NCI-H510A treated with DMSO at 0.1 percent for 48 hours (cell line): Measurements from ENCODE around the gene CXXC5.
A peak's percentile ranks its signal among the peaks of the same experiment; 100 is the strongest.
"Not testable (repeated sequence)": the region's sequence is repeated elsewhere in the genome, so short reads cannot be mapped to it uniquely, and the experiment has no call there.

Source experiments
- DNase-seq: peaks from one replicate; lab custom pipeline; 2025; lab: John Stamatoyannopoulos, UW

The CXXC5 gene

DNA sequence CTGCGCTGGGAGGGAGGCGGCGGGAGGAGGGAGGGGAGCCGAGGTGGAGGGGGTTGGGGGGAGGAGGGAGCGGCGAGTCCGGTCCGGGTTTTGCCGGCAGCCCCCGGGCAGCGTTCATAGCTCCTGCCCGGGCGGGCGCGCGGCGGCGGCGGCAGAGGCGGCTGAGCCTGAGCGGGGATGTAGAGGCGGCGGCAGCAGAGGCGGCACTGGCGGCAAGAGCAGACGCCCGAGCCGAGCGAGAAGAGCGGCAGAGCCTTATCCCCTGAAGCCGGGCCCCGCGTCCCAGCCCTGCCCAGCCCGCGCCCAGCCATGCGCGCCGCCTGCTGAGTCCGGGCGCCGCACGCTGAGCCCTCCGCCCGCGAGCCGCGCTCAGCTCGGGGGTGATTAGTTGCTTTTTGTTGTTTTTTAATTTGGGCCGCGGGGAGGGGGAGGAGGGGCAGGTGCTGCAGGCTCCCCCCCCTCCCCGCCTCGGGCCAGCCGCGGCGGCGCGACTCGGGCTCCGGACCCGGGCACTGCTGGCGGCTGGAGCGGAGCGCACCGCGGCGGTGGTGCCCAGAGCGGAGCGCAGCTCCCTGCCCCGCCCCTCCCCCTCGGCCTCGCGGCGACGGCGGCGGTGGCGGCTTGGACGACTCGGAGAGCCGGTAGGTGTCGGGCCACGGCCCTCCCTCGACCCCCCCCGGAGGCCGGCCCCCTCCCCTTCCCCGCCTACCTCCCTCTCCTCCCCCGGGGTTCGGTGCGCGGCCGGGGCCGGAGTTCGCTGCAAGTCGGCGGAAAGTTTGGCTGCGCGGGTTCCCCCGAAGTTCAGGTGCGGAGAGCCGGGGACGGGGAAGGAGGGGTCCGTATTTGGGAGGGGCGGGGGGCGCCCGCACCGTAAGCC is at the start of gene CXXC5:
CXXC5 (plus strand) TSS at position 145 of the 877 bp plus-strand sequence. CDS start 32,175 bp downstream, outside the sequence.
- DNase-seq = peak; percentile 57

DNA sequence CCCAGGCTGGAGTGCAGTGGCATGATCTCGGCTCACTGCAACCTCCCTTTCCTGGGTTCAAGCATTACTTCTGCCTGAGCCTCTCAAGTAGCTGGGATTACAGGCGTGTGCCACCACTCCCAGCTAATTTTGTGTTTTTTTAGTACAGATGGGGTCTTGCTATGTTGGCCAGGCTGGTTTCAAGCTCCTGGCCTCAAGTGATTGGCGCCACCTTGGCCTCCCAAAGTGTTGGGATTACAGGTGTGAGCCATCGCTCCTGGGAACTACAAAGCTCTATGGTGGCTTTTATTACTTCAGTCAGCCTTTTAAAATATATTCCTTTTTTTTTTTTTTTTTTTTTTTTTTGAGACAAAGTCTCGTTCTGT is 49.6 kb upstream of the CXXC5 start:
- DNase-seq = not testable (repeated sequence)

DNA sequence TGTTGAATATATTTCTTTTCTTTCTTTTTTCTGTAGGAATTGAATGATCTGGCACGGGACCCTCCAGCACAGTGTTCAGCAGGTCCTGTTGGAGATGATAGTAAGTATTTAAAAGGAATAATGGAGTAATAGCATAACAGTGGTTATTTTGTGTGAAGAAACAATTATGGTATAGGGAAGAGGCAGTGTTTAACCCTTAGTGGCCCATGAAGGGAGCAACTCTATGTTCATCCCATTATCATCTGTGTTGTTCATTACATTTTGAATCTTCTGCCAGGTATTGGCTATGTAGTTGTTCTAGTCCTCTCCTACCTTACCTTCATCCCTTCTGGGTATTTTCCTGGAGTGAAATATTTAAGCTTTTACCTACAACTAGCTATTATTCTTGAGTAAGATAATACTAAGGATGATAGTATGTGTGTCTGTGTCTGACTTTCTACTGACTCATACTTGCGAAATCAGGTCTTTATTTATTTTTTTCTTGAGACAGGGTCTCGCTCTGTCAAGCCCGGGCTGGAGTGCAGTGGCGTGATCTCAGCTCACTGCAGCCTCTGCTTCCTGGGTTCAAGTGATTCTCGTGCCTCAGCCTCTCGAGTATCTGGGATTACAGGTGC is 47.7 kb upstream of the CXXC5 start:
- no peak for DNase-seq

DNA sequence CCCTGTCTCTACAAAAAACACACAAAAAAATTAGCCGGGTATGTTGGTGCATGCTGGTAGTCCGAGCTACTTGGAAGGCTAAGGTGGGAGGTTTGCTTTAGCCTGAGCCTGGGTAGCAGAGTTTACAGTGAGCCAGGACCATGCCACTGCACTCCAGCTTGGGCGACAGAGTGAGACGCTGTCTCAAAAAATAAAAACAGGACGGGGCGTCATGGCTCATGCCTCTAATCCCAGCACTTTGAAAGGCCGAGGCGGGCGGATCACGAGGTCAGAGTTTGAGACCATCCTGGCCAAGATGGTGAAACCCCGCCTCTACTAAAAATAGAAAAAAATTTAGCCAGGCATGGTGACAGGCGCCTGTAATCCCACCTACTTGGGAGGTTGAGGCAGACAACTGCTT is 46.7 kb upstream of the CXXC5 start:
- no peak for DNase-seq

DNA sequence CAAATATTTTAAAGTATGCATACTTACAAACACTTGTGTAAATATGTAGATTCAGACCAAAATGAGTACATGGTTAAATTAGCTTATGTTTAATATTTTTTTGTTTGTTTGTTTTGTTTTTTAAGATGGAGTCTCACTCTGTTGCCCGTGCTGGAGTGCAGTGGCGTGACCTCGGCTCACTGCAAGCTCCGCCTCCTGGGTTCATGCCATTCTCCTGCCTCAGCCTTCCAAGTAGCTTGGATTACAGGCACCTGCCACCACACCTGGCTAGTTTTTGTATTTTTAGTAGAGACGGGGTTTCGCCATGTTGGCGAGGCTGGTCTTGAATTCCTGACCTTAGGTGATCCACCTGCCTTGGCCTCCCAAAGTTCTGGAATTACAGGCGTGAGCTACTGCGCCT is 46.2 kb upstream of the CXXC5 start:
- DNase-seq = not testable (repeated sequence)

DNA sequence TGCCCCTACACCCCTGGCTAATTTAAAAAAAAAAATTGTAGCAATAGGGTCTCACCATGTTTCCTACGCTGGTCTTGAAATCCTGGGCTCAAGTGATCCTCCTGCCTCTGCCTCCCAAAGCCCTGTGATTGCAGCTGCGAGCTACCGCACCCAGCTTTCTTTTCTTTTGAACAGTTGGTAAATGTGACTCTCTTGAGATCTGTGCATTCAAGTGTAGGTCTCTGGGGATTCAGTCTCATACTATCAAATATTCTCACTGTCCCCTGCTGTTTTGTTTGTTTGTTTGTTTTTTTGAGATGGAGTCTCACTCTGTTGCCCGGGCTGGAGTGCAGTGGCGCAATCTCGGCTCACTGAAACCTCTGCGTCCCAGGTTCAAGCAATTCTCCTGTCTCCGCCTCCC is 42.3 kb upstream of the CXXC5 start:
- no peak for DNase-seq

DNA sequence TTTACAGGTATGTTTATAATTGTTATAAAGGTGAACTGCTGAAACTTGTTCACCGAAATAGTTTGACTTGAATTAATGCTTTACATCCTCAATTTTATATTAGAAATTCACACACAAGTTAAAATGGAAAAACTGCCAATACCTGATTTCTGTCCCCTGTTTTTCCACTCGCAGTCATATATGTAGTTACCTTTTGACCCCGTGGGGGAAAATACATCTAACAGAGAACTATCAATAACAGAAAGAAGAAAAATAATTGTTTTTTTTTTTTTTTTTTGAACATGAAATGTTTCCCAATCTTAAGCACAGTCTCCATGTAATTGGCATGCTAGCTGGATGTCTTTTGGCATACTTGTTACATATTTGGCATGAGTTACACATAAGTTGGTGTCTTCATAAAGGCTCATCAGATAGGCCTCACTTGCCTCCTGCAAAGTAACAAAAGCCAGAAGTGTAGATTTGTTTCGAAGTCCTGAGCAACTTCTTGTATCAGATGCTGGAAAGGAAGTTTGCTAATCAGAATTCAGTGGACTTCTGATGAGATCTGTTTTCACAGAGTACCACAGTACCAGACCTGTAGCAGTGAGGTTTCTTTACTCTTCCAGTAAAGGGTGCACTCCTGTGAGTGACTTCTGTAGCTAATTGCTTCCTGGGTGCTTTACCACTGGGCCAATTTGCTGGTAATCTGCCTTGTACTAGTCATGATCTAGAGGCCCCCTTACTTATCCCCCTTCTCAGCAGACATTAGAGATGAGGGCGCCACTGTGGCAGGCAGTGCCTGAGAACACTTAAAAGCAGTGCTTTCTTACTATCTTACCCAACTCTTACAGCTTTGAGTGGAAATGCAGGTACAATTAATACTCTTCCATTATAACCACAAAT is 36.2 kb upstream of the CXXC5 start:
- DNase-seq = no peak

DNA sequence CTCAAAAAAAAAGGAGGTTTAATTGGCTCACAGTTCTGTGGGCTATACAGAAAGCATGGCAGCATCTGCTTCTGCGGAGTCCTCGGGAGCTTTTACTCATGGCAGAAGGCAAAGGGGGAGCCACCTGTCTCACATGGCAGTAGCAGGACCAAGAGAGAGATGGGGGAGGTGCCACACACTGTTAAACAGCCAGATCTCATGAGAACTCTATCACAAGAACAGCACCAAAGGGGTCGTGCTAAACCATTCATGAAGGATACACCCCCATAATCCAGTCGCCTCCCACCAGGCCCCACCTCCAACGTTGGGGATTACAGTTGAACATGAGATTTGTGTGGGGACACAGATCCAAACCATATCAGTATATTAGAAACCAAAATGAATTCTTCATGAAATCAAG is 28.3 kb upstream of the CXXC5 start:
- DNase-seq = no peak

DNA sequence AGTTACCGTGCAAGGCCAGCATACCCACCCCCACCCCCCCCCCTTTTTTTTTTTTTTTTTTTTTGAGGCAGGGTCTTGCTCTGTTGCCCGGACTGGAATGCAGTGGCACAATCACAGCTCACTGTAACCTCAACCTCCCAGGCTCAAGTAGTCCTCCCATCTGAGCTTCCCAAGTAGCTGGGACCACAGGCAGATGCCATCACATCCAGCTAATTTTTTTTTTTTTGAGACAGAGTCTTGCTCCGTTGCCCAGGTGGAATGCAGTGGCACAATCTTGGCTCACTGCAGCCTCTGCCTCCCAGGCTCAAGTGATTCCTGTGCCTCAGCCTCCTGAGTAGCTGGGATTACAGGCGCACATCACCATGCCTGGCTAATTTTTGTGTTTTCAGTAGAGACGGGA is 22.8 kb upstream of the CXXC5 start:
- not testable (repeated sequence) for DNase-seq

DNA sequence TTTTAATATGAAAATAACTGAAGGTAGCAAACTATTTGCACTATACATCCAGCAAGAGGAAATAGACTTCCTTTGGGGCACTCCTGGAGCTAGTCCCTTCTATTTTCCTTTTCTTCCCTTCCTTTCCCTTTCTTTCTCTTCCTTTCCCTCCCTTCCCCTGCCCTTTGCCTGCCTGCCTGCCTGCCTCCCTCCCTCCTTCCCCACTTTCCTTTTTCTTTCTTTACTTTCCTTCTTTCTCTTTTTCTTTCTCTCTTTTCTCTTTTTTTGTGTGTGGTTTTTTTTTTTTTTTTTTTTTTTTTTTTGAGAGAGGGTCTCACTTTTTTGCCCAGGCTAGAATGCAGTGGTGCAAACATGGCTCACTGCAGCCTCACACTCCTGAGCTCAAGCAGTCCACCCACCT is 17.3 kb upstream of the CXXC5 start:
- no peak for DNase-seq

DNA sequence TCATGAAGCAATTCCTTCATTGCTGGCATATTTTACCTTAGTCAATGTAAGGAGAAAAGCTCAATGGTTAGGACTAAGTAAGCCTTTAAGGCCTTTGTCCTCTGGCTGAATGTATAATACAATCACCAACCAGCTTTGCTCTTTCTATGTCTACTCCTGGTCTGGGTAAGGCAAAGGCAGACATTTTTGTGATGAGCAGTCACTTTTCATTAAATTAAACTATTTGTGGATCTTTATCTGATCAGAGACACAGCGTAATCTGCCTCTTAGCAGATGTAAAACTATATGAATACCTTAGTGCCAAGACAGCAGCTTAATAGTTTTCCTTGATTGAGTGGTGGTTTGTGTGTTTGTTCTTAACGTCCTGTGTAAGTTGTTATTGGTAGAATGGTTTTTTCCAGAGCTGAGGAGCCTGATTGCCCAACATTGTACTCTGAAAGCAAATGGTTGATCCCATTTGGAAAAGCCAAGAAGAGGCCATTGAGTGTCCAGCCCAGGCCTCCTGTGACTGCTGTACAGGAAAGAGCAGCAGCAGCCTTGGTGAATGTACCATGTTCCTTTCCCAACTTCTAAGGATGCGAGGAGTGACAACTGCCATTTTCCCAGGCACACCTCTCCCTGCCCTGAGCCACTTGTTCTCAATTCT is 16.5 kb upstream of the CXXC5 start:
- DNase-seq = no peak

DNA sequence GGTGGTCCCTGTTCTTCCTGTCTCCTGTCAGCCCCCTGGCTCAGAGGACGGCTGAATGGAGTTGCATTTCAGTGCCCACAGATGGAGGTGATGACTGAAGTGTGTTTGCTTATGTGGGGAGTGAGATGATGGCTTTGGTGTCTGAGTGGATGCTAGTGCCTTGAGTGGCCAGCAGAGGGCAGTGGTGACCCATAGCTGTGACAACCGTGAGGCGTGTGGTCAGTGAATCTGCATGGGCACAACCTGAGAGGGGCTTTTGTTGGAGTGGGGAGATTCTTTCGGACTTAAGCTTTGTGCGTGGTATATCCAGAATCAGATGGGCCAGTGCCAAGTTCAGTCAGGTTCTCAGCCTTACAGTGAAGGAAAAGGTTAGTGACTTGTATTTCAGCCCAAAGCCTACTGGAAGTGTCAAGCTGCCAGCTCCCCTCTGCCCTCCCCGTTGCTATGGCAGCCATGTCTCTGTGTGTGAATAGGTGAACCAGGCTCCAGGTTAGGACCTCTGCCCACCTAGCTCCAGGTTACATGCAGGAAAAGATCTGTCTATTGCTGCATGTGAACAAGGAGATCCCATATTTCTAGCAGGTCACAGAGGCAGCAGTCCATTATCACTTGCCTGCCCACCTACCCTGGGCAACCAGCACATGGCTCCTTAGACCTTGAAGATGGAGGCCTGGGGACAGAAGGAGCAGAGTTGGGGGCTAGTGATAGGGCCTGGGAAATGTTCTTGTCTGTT is 14.7 kb upstream of the CXXC5 start:
- DNase-seq = peak; percentile 78

DNA sequence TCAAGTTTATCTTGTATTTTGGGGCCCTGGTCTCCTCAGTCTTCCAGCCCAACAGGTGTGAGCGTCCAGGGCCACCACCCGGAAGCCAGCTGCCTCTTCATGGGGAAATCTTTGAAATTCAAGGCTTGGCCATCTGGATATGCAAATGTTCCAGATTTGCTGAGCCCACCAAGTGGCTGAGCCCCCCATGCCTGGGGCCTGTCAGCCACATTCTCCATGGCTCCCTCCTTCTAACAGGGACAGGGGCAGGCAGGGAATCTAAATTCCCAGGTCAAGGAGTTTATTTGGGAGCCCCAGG is 14.2 kb upstream of the CXXC5 start:
- DNase-seq = no peak

DNA sequence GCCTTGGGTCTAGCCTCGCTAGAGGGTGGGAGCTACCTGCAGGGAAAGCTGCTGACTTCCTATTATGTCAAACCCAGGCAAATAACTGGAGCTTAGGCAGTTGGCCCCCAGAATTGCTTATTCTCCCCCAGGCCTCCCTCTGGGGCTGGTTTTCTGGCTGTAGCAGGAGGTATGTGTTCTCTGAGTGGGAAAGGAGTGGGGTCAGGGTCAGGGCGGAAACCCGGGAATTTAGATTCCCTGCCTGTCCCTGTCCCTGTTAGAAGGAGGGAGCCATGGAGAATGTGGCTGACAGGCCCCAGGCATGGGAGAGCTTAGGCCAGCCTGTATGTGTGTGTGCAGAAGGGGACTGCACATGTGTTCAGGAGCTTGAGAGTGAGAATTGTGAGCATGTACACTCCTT is 13.6 kb upstream of the CXXC5 start:
- no peak for DNase-seq

DNA sequence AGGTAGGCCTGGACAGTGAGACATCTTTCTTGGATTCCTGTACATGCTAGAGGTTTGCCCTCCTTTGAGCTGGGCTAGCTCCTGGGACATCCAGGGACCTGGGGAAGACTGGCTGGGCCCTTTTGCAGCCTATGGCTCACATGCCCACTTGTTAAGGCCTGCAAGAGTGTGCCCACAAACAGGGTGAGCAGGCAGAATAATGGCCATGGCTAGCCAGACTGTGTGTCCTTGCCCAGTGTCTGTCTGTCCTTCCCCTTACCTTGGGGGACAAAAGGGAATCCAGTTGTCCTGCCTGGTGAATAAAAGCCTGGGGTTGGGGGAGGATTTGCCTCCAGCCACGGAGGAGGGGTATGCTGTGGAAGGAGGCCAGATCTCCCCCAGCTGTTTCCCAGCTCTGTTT is 13.0 kb upstream of the CXXC5 start:
- no peak for DNase-seq

DNA sequence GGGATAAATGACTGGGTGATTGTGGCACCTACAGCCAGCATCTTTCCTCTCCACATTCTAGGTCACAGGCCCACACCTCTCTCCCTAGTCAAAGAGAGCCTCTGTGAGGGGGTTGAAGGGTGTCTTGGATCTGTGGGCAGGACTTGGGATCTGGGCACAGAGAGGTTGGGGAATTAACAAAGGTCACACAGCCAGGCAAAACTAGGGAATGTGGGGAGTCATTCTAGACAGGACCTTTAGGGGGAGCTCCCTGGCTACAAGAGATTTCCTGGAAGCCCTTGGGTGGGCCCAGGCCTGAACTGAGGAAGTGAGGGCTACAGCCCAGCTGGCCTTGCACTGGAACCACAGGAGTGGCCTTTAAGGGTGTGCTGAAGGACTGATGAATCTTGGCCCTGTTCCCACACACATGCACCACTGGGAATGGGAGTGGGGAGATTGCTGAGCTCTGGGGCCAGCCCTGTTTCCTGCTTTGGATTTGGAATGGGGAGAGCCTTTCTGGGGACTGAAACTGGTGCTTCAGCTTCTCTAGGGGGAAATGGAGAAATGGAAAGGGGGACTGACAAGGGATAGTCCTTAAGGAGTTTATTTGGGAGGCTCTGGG is 12.4 kb upstream of the CXXC5 start:
- DNase-seq = peak; percentile 44

DNA sequence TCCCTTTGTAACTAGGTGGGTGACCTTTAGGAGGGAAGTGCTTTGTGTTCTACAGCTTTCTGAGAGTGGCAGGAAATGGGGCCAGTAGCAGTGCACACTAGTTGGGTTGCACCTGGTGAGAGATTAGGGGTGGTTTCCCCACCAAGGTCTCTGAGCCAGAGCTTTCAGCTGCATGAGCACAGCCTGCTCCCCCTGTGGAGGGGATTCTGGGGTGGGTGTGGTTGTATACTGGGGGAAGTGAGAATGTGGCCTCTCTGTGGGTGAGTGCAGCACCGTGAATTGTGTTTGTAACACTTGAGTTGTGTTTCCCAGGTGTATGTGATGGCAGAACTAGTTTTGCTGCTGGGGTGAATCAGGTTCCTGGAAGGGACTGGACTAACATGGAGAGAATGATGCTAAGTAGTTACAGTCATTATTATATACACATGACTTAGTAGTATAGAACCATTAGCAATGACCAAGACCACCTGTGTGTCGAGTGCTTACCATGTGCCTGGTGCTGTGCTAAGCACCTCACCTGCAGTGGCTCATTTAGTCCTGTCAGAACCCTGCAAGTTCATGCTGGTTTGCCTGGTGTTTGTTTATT is 11.8 kb upstream of the CXXC5 start:
- peak; percentile 44 for DNase-seq

DNA sequence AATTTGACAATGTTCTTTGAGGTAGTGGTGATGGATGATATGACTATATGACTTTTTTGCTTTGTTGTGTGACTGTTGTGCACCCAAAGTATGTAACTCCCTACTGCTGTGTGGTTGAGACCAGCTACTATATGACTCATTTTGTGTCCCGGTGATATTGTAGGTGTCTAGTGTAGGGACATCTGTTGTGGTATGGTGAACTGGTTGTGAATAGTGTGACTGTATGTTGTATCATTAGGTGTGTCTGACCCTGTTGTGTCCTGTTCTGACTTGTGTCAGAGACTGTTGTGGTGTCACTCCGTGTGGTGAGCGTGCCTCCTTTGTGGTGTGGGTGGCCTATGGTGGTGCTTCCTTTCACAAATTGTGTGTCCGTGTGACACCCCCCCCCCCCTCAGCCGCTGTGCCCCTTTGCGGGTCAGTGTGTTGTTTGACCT is 11.2 kb upstream of the CXXC5 start:
- DNase-seq = no peak

DNA sequence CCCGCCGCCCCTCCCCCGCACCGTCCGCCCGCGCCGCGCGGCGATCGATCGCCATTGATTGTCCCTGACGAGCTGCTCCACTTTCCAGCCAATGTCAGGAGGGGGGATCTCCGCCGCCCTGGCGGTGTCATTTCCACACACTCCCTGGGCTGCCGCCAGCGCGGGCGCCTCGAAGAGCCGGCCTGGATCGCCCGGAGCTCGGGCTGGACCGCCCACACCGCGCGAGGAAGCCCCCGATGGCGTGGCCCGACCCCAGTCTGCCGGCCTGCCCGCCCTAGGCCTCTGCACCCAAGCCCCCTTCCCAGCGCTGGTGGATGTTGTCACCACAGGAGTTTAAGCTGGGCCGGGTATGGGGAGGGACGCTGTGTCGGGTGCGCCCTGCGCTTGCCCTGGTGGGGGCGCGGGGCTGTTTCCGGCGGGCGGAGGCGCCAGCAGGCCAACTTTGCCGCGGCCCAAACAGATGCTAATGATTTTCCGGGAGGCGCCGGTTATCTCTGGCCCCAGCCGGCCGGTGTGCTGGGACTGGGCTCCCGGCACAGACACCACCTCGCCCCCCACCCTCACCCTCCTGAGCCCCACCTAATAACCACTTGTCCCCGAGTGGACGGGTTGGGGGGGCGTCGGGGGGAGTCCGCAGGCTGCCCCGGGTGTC is 10.6 kb upstream of the CXXC5 start:
- DNase-seq = peak; percentile 48

DNA sequence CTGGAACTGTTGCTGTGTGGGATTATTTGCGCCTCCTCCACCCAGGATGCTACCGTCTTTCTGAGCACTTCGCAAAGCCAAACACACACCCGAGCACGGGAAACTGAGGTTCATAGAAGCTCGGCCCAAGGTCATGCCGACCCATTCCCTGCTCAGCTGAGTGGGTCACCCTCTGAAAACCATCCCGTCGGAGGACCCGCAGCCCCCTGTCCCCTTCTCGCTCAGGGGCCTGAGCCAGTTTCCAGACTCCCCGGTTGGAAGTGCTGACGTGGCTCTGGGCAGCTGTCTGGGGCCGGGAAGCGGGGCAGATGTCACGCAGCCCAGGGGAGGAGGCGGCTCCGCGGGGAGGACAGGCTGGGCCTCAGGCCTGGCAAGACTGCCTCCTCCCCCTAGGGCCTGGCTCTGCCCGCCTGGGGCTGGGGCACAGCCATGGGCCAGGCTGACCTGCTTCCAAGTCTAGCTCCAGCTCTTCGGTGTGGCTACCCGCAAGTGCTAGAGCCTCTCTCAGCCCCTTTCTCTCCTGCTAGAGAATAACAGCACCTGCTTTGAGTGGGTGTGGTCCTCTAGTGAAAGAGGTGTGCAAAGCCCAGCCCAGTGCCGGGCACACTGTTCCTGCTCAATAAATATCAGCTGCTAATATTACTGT is 9.9 kb upstream of the CXXC5 start:
- DNase-seq = peak; percentile 65
